Ishikawa (cell line): ENCODE data around the gene UHRF2.

Experiments
- CEBPB ChIP-seq: IDR thresholded peaks from 2 replicates; pipeline ENCODE4 v1.6.1; 2012
- CREB1 ChIP-seq: IDR thresholded peaks from 2 replicates; pipeline ENCODE4 v1.6.1; 2012; ENCODE audit warnings: low read depth
- EGR1 ChIP-seq: IDR thresholded peaks from 2 replicates; pipeline ENCODE4 v1.6.1; 2012
- EP300 ChIP-seq: IDR thresholded peaks from 2 replicates; pipeline ENCODE4 v1.6.1; 2012; ENCODE audit warnings: borderline replicate concordance
- FOXM1 ChIP-seq: IDR thresholded peaks from 2 replicates; pipeline ENCODE4 v1.6.1; 2012; ENCODE audit warnings: low read depth, borderline replicate concordance
- MAX ChIP-seq: IDR thresholded peaks from 2 replicates; pipeline ENCODE4 v1.6.1; 2012
- NFIC ChIP-seq: IDR thresholded peaks from 2 replicates; pipeline ENCODE4 v1.6.1; 2012
- RAD21 ChIP-seq: IDR thresholded peaks from 2 replicates; pipeline ENCODE4 v1.6.1; 2012; ENCODE audit warnings: low read depth
- REST ChIP-seq: IDR thresholded peaks from 2 replicates; pipeline ENCODE4 v1.6.1; 2012; ENCODE audit warnings: low read depth, mild to moderate bottlenecking
- TAF1 ChIP-seq: IDR thresholded peaks from 2 replicates; pipeline ENCODE4 v1.6.1; 2012; ENCODE audit warnings: low read depth, mild to moderate bottlenecking
- TCF12 ChIP-seq: IDR thresholded peaks from 2 replicates; pipeline ENCODE4 v1.6.1; 2012; ENCODE audit warnings: low read depth
- TEAD4 ChIP-seq: IDR thresholded peaks from 2 replicates; pipeline ENCODE4 v1.6.1; 2012
- USF1 ChIP-seq: IDR thresholded peaks from 2 replicates; pipeline ENCODE4 v1.6.1; 2012
- YY1 ChIP-seq: IDR thresholded peaks from 2 replicates; pipeline ENCODE4 v1.6.1; 2012; ENCODE audit warnings: low read depth
- ZBTB7A ChIP-seq: IDR thresholded peaks from 2 replicates; pipeline ENCODE4 v1.6.1; 2012; ENCODE audit warnings: low read depth

UHRF2 gene

DNA sequence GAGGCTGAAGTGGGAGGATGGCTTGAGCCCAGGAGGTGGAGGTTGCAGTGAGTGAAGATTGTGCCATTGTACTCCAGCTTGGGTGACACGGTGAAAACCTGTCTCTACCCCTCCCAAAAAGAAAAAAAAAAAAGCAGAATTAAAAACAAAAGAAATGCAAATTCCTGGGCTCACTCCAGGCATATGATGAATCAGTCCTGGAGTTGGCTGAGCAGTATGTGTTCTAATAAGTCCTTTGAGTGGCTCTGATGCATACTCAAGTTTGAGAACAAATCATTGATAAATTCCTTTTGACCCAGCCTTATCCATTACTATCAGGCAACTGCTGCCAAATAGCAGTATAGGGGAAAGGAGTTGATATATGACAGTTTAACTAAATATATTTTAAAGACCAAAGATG, 28.3 kb downstream of the UHRF2 start:
- no peak for TF ChIP-seq USF1
- TF ChIP-seq NFIC = no peak
- TF ChIP-seq EP300 = no peak
- no peak for TF ChIP-seq REST
- no peak for TF ChIP-seq TEAD4
- TF ChIP-seq MAX = no peak
- no peak for TF ChIP-seq TCF12
- no peak for TF ChIP-seq YY1
- TF ChIP-seq ZBTB7A = no peak

GRCh38 chr9:6443661-6444060, 30.7 kb downstream of the UHRF2 start:
- TF ChIP-seq CREB1 = no peak
- TF ChIP-seq EP300 = no peak
- TF ChIP-seq NFIC = no peak
- no peak for TF ChIP-seq FOXM1
- no peak for TF ChIP-seq ZBTB7A
- no peak for TF ChIP-seq TAF1
- no peak for TF ChIP-seq TEAD4
- TF ChIP-seq RAD21 = no peak
- no peak for TF ChIP-seq USF1
- no peak for TF ChIP-seq EGR1
- no peak for TF ChIP-seq MAX
- TF ChIP-seq YY1 = no peak
- TF ChIP-seq CEBPB = no peak
- TF ChIP-seq TCF12 = no peak
- no peak for TF ChIP-seq REST

DNA sequence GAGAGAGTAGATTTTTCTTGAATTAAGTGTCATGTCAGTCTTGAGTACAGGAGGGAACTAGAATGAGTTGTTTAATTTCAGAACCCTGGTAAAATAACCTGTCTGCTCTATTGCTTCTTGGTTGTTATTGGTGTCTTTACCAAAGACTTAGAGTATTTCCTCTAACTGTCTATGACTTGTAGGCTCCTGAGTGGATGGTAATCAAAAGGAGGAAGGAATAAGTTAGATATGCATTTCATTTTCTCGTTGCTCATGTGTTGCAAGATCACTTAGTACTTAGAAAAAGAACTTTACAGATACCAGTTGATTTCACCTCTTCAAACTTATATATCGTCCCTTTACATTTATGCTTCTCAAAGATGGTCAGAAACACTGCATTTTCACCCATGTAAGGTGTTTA, 31.1 kb downstream of the UHRF2 start:
- TF ChIP-seq TAF1 (no peak), CREB1 (no peak), EGR1 (no peak), RAD21 (no peak), YY1 (no peak), TCF12 (no peak), EP300 (no peak), NFIC (no peak), TEAD4 (no peak), FOXM1 (no peak), REST (no peak), ZBTB7A (no peak), MAX (no peak), USF1 (no peak), CEBPB (no peak)

DNA sequence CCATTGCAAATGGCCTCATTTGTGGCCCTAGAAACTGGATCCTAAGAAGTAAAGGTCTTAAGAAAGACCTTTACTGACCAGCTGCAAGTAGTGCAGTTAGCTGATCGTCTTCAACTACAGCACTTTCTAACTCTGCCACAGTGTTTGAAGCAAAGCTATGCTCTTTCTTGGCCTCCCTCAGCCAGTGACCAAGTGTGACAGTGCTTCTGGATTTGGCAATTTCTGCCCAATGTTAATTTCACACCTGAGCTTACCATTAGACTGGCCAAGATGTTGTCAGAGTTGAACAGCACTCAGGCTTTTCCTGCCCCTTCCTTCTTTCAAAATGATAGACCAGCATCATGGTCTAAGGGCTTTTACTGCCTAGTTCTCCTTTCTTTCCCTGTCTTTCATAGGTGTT, 36.1 kb downstream of the UHRF2 start:
- TF ChIP-seq REST = no peak
- TF ChIP-seq CEBPB = no peak
- no peak for TF ChIP-seq NFIC
- no peak for TF ChIP-seq TAF1
- TF ChIP-seq TEAD4 = no peak
- no peak for TF ChIP-seq YY1
- TF ChIP-seq FOXM1 = no peak
- TF ChIP-seq MAX = no peak
- TF ChIP-seq USF1 = no peak
